A673 (cell line): Measurements from ENCODE around the gene CRYBG2. TPM values are rescaled to one million over a fixed set of nuclear protein-coding genes. Genes with fewer than 3 reads are reported as not detected.

Experiments
- BruUV-seq: library from RNA; stranded (reverse); fragments of 400-500 nt; replicated peaks from 2 replicates; lab custom pipeline; 2021; lab: Mats Ljungman, UMichigan
- CTCF ChIA-PET: fragments of 300-600 bp; sonication (Branson Sonifier 250); formaldehyde crosslinking; loops from one replicate; lab custom pipeline; 2022; ENCODE audit warnings: antibody characterized with exemption; lab: Charles Lee
- POLR2A ChIA-PET: fragments of 300-600 bp; sonication (Branson Sonifier 250); formaldehyde crosslinking; loops from one replicate; lab custom pipeline; 2022; ENCODE audit warnings: antibody characterized with exemption; ENCODE audit not compliant: low non-redundant PET; lab: Charles Lee
- DNase-seq: peaks from one replicate; pipeline ENCODE4 v3.0.0-alpha.2; 2015; ENCODE audit warnings: low spot score
- H3K27ac ChIP-seq: fragments of 200-600 bp; sonication (generic); 2 replicates; pipeline ENCODE4 v1.5.1; 2016; ENCODE audit warnings: mixed run types, low read depth, mild to moderate bottlenecking, mixed read lengths, antibody characterized with exemption, low read length; ENCODE audit not compliant: poor library complexity, severe bottlenecking
- H3K27me3 ChIP-seq: fragments of 200-600 bp; sonication (generic); replicated peaks from 2 replicates; pipeline ENCODE4 v1.6.1; 2017; ENCODE audit warnings: mixed run types, low read depth, mild to moderate bottlenecking, mixed read lengths, antibody characterized with exemption, low read length; ENCODE audit not compliant: insufficient read depth, poor library complexity
- H3K36me3 ChIP-seq: fragments of 200-600 bp; sonication (generic); 2 replicates; pipeline ENCODE4 v1.6.1; 2016; ENCODE audit warnings: mixed run types, mild to moderate bottlenecking, mixed read lengths, antibody characterized with exemption, low read length; ENCODE audit not compliant: insufficient read depth, poor library complexity, severe bottlenecking
- H3K4me1 ChIP-seq: fragments of 200-600 bp; sonication (generic); 2 replicates; pipeline ENCODE4 v1.6.1; 2017; ENCODE audit warnings: mixed run types, mild to moderate bottlenecking, mixed read lengths, antibody characterized with exemption, low read length; ENCODE audit not compliant: insufficient read depth, poor library complexity, severe bottlenecking
- H3K4me3 ChIP-seq: fragments of 200-600 bp; sonication (generic); 2 replicates; pipeline ENCODE4 v1.5.1; 2016; ENCODE audit warnings: low read depth, mixed run types, mild to moderate bottlenecking, mixed read lengths, low read length; ENCODE audit not compliant: poor library complexity, severe bottlenecking
- H3K9me3 ChIP-seq: fragments of 200-600 bp; sonication (generic); 2 replicates; pipeline ENCODE4 v1.6.1; 2016; ENCODE audit warnings: mixed run types, low read depth, mild to moderate bottlenecking, mixed read lengths, antibody characterized with exemption, low read length; ENCODE audit not compliant: poor library complexity, severe bottlenecking
- CTCF ChIP-seq: fragments of 300-800, 200-600 bp; sonication (generic); conservative IDR thresholded peaks from 2 replicates; pipeline ENCODE4 v1.5.1; 2017; ENCODE audit warnings: low read depth, mild to moderate bottlenecking, antibody characterized with exemption, low read length, moderate library complexity, mixed read lengths
- EZH2 ChIP-seq: fragments of 200-600 bp; sonication (generic); IDR thresholded peaks from 2 replicates; pipeline ENCODE4 v1.6.1; 2017; ENCODE audit warnings: borderline replicate concordance, low read depth, mild to moderate bottlenecking, mixed read lengths, antibody characterized with exemption, low read length; ENCODE audit not compliant: poor library complexity, severe bottlenecking
- intact Hi-C: fragments of 100-400 bp; cut with micrococcal nuclease; formaldehyde crosslinking; loops from one replicate; pipeline ENCODE4 v1.10.0; 2022; ENCODE audit not compliant: unreplicated experiment
- total RNA-seq: library from RNA; stranded (reverse); gene quantifications from 2 replicates; pipeline ENCODE4 v1.2.3, GENCODE V29; 2021

The CRYBG2 gene
- total RNA-seq, 1 experiment from 2014 or later = not detected

- POLR2A ChIA-PET = interaction anchor here (0.7 kb wide), 1 partner anchor 106 kb away, joined by 5 read pairs; no protein-coding TSS in a partner anchor
- peaks cover 38% of the 10 kb centered on the region for H3K4me1 ChIP-seq
- intact Hi-C loops = loop anchor here (5.0 kb wide), 1 partner anchor 39 kb away; no protein-coding TSS in a partner anchor
- H3K27me3 ChIP-seq = no peaks in the 10 kb centered on the region
- H3K36me3 ChIP-seq = peaks cover 47% of the 10 kb centered on the region
- CTCF ChIA-PET = interaction anchor here (0.5 to 1.6 kb wide), 6 partner anchors 9 to 171 kb away, joined by 3 to 9 read pairs (median 4); partner anchors contain the start of gene CEP85
- peak; percentile 94 for DNase-seq
- no TSS peak for BruUV-seq
- peak; percentile 71 for TF ChIP-seq CTCF
- no peak for TF ChIP-seq EZH2
- H3K9me3 ChIP-seq = no peaks in the 10 kb centered on the region
- no peak overlapping the region for H3K4me3 ChIP-seq
- peak overlapping the region; percentile 75 for H3K27ac ChIP-seq
These were observed 78.1 kb downstream of the CRYBG2 start for GRCh38 chr1:26275580-26276431.

GRCh38 chr1:26274801-26275425 is 79.0 kb downstream of the CRYBG2 start:
- no peaks in the 10 kb centered on the region for H3K9me3 ChIP-seq
- no TSS peak for BruUV-seq
- peaks cover 35% of the 10 kb centered on the region for H3K4me1 ChIP-seq
- peak overlapping the region; percentile 75 for H3K27ac ChIP-seq
- intact Hi-C loops = loop anchor here (5.0 kb wide), 1 partner anchor 38 kb away; no protein-coding TSS in a partner anchor
- DNase-seq = no peak
- ChIA-PET POLR2A (interaction anchor here (0.7 kb wide), 1 partner anchor 106 kb away, joined by 5 read pairs; no protein-coding TSS in a partner anchor), CTCF (interaction anchor here (1.3 kb wide), 2 partner anchors 47 to 170 kb away, joined by 4 to 5 read pairs; no protein-coding TSS in a partner anchor)
- no peak overlapping the region for H3K4me3 ChIP-seq
- TF ChIP-seq CTCF = no peak
- TF ChIP-seq EZH2 = no peak
- peaks cover 56% of the 10 kb centered on the region for H3K36me3 ChIP-seq
- no peaks in the 10 kb centered on the region for H3K27me3 ChIP-seq

Other genes starting within 250 kb of the CRYBG2 start
- 12.9 and 13.4 TPM in 2 replicates for gene PDIK1L, start 242.3 kb downstream of the CRYBG2 start, total RNA-seq
- 0.64 and 0.85 TPM in 2 replicates for gene FAM110D, start 195.1 kb downstream of the CRYBG2 start, total RNA-seq
- not detected in 2 replicates for gene C1orf232, start 185.2 kb downstream of the CRYBG2 start, total RNA-seq
- 61.9 and 62.3 TPM in 2 replicates for gene ZNF593, start 184.2 kb downstream of the CRYBG2 start, total RNA-seq
- not detected in 2 replicates for gene ZNF593OS, start 182.3 kb downstream of the CRYBG2 start, total RNA-seq
- gene CNKSR1, start 176.6 kb downstream of the CRYBG2 start, total RNA-seq = 1.6 and 1.8 TPM in 2 replicates
- gene CATSPER4, start 163.5 kb downstream of the CRYBG2 start, total RNA-seq = not detected in 2 replicates
- gene CEP85, start 119.9 kb downstream of the CRYBG2 start, total RNA-seq = 51.3 and 51.5 TPM in 2 replicates
- gene SH3BGRL3, start 74.0 kb downstream of the CRYBG2 start, total RNA-seq = 133 and 138 TPM in 2 replicates
- gene UBXN11, start 47.5 kb downstream of the CRYBG2 start, total RNA-seq = 22.1 and 25.4 TPM in 2 replicates
- gene CD52, start 36.2 kb downstream of the CRYBG2 start, total RNA-seq = not detected in 2 replicates
- not detected in 2 replicates for gene ZNF683, start 18.6 kb upstream of the CRYBG2 start, total RNA-seq
- gene LIN28A, start 56.7 kb upstream of the CRYBG2 start, total RNA-seq = 0.15 and 0.39 TPM in 2 replicates
- gene DHDDS, start 78.2 kb upstream of the CRYBG2 start, total RNA-seq = 50.7 and 53.6 TPM in 2 replicates
- 1,074 and 1,080 TPM in 2 replicates for gene HMGN2, start 118.3 kb upstream of the CRYBG2 start, total RNA-seq
- 6.3 and 8.8 TPM in 2 replicates for gene RPS6KA1, start 175.6 kb upstream of the CRYBG2 start, total RNA-seq